Sigmoid colon (tissue), 7 donors: ENCODE data around the gene SAMHD1. TPM values are rescaled to one million over a fixed set of nuclear protein-coding genes. Genes with fewer than 3 reads are reported as not detected.
"Not testable (repeated sequence)": the region's sequence is repeated elsewhere in the genome, so short reads cannot be mapped to it uniquely, and the experiment has no call there.

Source experiments
- DNase-seq: peaks from one replicate; pipeline ENCODE4 v3.0.0-alpha.2; 2019
- H3K27ac ChIP-seq, 4 donors: fragments of 200-600 bp; sonication (generic); one replicate each; pipeline ENCODE4 v1.5.1; 2016 to 2019; ENCODE audit warnings: mild to moderate bottlenecking in 1 of 4
- H3K27me3 ChIP-seq, 3 donors: fragments of 200-600 bp; sonication (generic); one replicate each; pipeline ENCODE4 v1.5.1; 2019; ENCODE audit warnings: mild to moderate bottlenecking in 1 of 3
- H3K36me3 ChIP-seq, 4 donors: fragments of 200-600 bp; sonication (generic); one replicate each; pipeline ENCODE4 v1.5.1; 2016 to 2019
- H3K4me1 ChIP-seq, 4 donors: fragments of 200-600 bp; sonication (generic); one replicate each; pipeline ENCODE4 v1.5.1; 2017 to 2019
- H3K4me3 ChIP-seq, 4 donors: fragments of 200-600 bp; sonication (generic); one replicate each; pipeline ENCODE4 v1.5.1; 2017 to 2019; ENCODE audit warnings: mild to moderate bottlenecking in 2 of 4, moderate library complexity in 1 of 4
- H3K9me3 ChIP-seq, 4 donors: fragments of 200-600 bp in 3 of 4; sonication (generic) in 3 of 4; one replicate each; pipeline versions ENCODE4 v1.5.1 to v1.6.1; 2013 to 2019
- CTCF ChIP-seq, 4 experiments: fragments of 450-650 bp in 3 of 4; fragments of 200-600 bp in 1 of 4; IDR thresholded peaks; one replicate each; pipeline ENCODE4 v1.5.1; 2016 to 2019; ENCODE audit warnings: antibody characterized with exemption in 4 of 4, mild to moderate bottlenecking in 3 of 4, moderate library complexity in 2 of 4
- EP300 ChIP-seq, 4 donors: sonication (generic); formaldehyde crosslinking; IDR thresholded peaks; one replicate each; pipeline ENCODE4 v1.6.1; 2017; ENCODE audit warnings: antibody characterized with exemption in 4 of 4
- POLR2A ChIP-seq, 2 donors: fragments of 450-650 bp; IDR thresholded peaks; one replicate each; pipeline ENCODE4 v1.6.1; 2016; ENCODE audit warnings: antibody characterized with exemption in 2 of 2, mild to moderate bottlenecking in 2 of 2, moderate library complexity in 2 of 2
- POLR2AphosphoS5 ChIP-seq, 4 donors: sonication (generic); formaldehyde crosslinking; IDR thresholded peaks; one replicate each; pipeline ENCODE4 v1.6.1; 2017; ENCODE audit warnings: antibody characterized with exemption in 4 of 4
- WGBS, 2 donors: extraction: QIAGEN DNeasy Blood & Tissue Kit; methylation state at CpG; one replicate each; pipeline ENCODE4 v1.1.7; 2013; 5-methylcytosine and 5-hydroxymethylcytosine counted together
- intact Hi-C: fragments of 100-400 bp; cut with DNase I; formaldehyde crosslinking; loops from one replicate; pipeline ENCODE4 v1.15.1; 2023
- polyA plus RNA-seq, 3 donors: library from polyadenylated mRNA; stranded (reverse); fragments of 200-250 nt; gene quantifications; one replicate each; pipeline ENCODE4 v1.2.3, GENCODE V29; 2013
- total RNA-seq, 4 donors: library from RNA; depleted of rRNA; stranded (reverse); fragments of >200 nt; gene quantifications; one replicate each; pipeline ENCODE4 v1.1.0, GENCODE V29; 2016
- donor health status: healthy with polysubstance abuse.
- donor health status: Bipolar disorder and iron deficiency.
- donor health status: healthy.

The SAMHD1 gene
- total and polyA plus RNA-seq, 7 donors = 27.0 to 179 (median 89.6) TPM

GRCh38 chr20:36875702-36876472 lies 75.6 kb downstream of the SAMHD1 start, which contains the start of gene TLDC2:
Gene TLDC2, plus strand, starts transcription at chr20:36876138. Its CDS starts 37 bp downstream, at chr20:36876175.
- Histone ChIP-seq H3K9me3 (no peaks in the 10 kb centered on the region), H3K4me3 (no peak within 1 kb of the TSS), H3K36me3 (no peaks in the 10 kb centered on the region), H3K27me3 (no peaks in the 10 kb centered on the region), H3K4me1 (no peaks in the 10 kb centered on the region), H3K27ac (peak within 1 kb of the TSS in 1 of 4 donors; percentile 35)
- intact Hi-C loops = no loop called here
- WGBS, 2 donors = 12 to 63% methylated on average over 14 of the region's 14 CpGs
- no peak for DNase-seq
- peak in 1 of 2 donors; percentile 61 for TF ChIP-seq POLR2A (IDR thresholded peaks at IDR 0.05)
- no peak for TF ChIP-seq EP300 (IDR thresholded peaks at IDR 0.05)

GRCh38 chr20:36875093-36875492 lies 76.4 kb downstream of the SAMHD1 start:
- 62 to 81% methylated on average over 5 of the region's 5 CpGs for WGBS, 2 donors
- intact Hi-C loops, H3K27me3 ChIP-seq, H3K36me3 ChIP-seq, H3K9me3 ChIP-seq, H3K27ac ChIP-seq, DNase-seq, H3K4me3 ChIP-seq, H3K4me1 ChIP-seq: not testable (repeated sequence)

- no peak for TF ChIP-seq EP300 (IDR thresholded peaks at IDR 0.05)
- no peak for TF ChIP-seq CTCF (IDR thresholded peaks at IDR 0.05)
- TF ChIP-seq POLR2AphosphoS5 (IDR thresholded peaks at IDR 0.05) = no peak
- TF ChIP-seq POLR2A (IDR thresholded peaks at IDR 0.05) = no peak
- Histone ChIP-seq H3K4me3 (no peak overlapping the region), H3K36me3 (no peaks in the 10 kb centered on the region), H3K27ac (no peak overlapping the region), H3K4me1 (no peaks in the 10 kb centered on the region), H3K9me3 (no peaks in the 10 kb centered on the region), H3K27me3 (no peaks in the 10 kb centered on the region)
- no peak for DNase-seq
- WGBS, 2 donors = 70 to 81% methylated on average over 13 of the region's 13 CpGs
- intact Hi-C loops = no loop called here
Measured at GRCh38 chr20:36873498-36874189, 77.9 kb downstream of the SAMHD1 start.

- TF ChIP-seq POLR2A (IDR thresholded peaks at IDR 0.05) (no peak), EP300 (IDR thresholded peaks at IDR 0.05) (no peak), POLR2AphosphoS5 (IDR thresholded peaks at IDR 0.05) (no peak), CTCF (IDR thresholded peaks at IDR 0.05) (no peak)
- Histone ChIP-seq H3K9me3 (no peaks in the 10 kb centered on the region), H3K4me3 (no peak overlapping the region), H3K4me1 (no peaks in the 10 kb centered on the region), H3K27me3 (no peaks in the 10 kb centered on the region), H3K27ac (no peak overlapping the region), H3K36me3 (no peaks in the 10 kb centered on the region)
- WGBS, 2 donors = 65 to 80% methylated on average over 5 of the region's 5 CpGs
- no peak for DNase-seq
- intact Hi-C loops = no loop called here
Measured at GRCh38 chr20:36872852-36873251, 78.7 kb downstream of the SAMHD1 start.

- TF ChIP-seq EP300 (IDR thresholded peaks at IDR 0.05) = no peak
- TF ChIP-seq CTCF (IDR thresholded peaks at IDR 0.05) = no peak
- no peak for TF ChIP-seq POLR2AphosphoS5 (IDR thresholded peaks at IDR 0.05)
- TF ChIP-seq POLR2A (IDR thresholded peaks at IDR 0.05) = no peak
- 67 to 79% methylated on average over 16 of the region's 16 CpGs for WGBS, 2 donors
Measured at GRCh38 chr20:36871640-36872570, 79.6 kb downstream of the SAMHD1 start.

More at GRCh38 chr20:36871640-36872570, 79.6 kb downstream of the SAMHD1 start:
- DNase-seq = no peak
- Histone ChIP-seq H3K27me3 (no peaks in the 10 kb centered on the region), H3K4me1 (no peaks in the 10 kb centered on the region), H3K27ac (no peak overlapping the region), H3K36me3 (no peaks in the 10 kb centered on the region), H3K4me3 (no peak overlapping the region), H3K9me3 (no peaks in the 10 kb centered on the region)
- intact Hi-C loops = no loop called here
